ENCODE results near the gene ELK3. TPM values are rescaled to one million over a fixed set of nuclear protein-coding genes. Genes with fewer than 3 reads are reported as not detected.

Gene ELK3
- total RNA-seq, 1 experiment from 2014 or later = 9.4 TPM

DNA sequence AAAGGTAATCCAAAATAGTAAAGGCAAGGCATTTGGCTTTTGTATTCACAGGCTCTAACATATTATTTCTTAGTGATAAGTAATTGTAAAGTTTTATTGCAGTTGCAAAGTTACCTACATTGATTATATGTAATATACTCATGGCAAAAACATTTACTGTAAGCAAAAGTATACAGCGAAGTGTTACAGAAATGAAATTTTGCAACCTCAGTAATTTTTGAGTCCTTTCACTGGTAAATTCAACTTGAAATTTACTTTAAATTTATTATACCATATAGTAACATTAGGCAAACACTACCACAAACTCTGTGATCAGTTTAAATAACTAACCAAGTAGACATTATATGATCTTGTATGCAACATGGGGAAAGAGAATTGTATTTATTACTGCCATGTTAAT, 117.0 kb downstream of the ELK3 start:
- Histone ChIP-seq H3K79me1 (ENCODE audit: insufficient read depth, low read depth, low read length, poor library complexity, severe bottlenecking) (no peaks in the 10 kb centered on the region), H2BK20ac (ENCODE audit: low read depth, low read length, poor library complexity, severe bottlenecking) (no peak overlapping the region), H4K5ac (ENCODE audit: insufficient read length, low read depth, low read length) (no peak overlapping the region), H3K79me2 (ENCODE audit: insufficient read depth, low read length) (no peaks in the 10 kb centered on the region), H3K4me2 (ENCODE audit: insufficient read depth, insufficient read length, low read length) (no peak overlapping the region), H4K20me1 (ENCODE audit: control insufficient read depth, insufficient read depth, insufficient read length) (no peaks in the 10 kb centered on the region), H3K27ac (ENCODE audit: insufficient read length, low read depth, low read length) (no peak overlapping the region), H2BK12ac (ENCODE audit: insufficient read length, low read depth, low read length) (no peak overlapping the region), H2BK5ac (ENCODE audit: insufficient read length, low read length) (no peak overlapping the region), H3K4me1 (ENCODE audit: insufficient read depth, low read length) (no peaks in the 10 kb centered on the region), H3K23ac (ENCODE audit: insufficient read length, low read depth, low read length) (no peak overlapping the region), H2BK120ac (ENCODE audit: low read depth, low read length, poor library complexity, severe bottlenecking) (no peak overlapping the region), H3K18ac (ENCODE audit: insufficient read length, low read depth, low read length) (no peak overlapping the region), H3K23me2 (ENCODE audit: insufficient read length, low read depth, low read length, poor library complexity, severe bottlenecking) (peaks cover 2% of the 10 kb centered on the region), H2AK5ac (ENCODE audit: insufficient read length, low read length) (no peak overlapping the region), H3T11ph (ENCODE audit: low read length) (no peak overlapping the region), H3K14ac (ENCODE audit: insufficient read depth, low read length) (no peak overlapping the region), H3K56ac (ENCODE audit: insufficient read length, low read depth, low read length) (no peak overlapping the region), H3K27me3 (ENCODE audit: insufficient read depth, low read length) (no peaks in the 10 kb centered on the region), H4K91ac (ENCODE audit: insufficient read length, low read depth, low read length) (no peak overlapping the region), H3K4ac (ENCODE audit: low read depth, low read length) (no peak overlapping the region), H3K9ac (ENCODE audit: extremely low read depth, insufficient read length, low read length) (no peak overlapping the region), H3K9me3 (ENCODE audit: control insufficient read depth, low read depth, low read length) (no peaks in the 10 kb centered on the region), H2AFZ (ENCODE audit: low read length) (no peak overlapping the region), H4K8ac (replicated peaks; ENCODE audit: insufficient read length, low read depth, low read length) (no peak overlapping the region), H2BK15ac (ENCODE audit: low read depth, low read length) (no peak overlapping the region)
- no peak for TF ChIP-seq CTCF (conservative IDR thresholded peaks at IDR 0.05)
- DNase-seq = no peak
- H3K4me3 Mint-ChIP-seq = no peak overlapping the region
- WGBS (ENCODE audit: extremely low coverage, insufficient read length, low lambda C conversion rate) = no CpG with 5 or more reads among the region's 1 CpG
- H3K4me1 Mint-ChIP-seq = peaks cover 7 to 8% of the 10 kb centered on the region in 2 experiments; a peak in 3 of 4 replicates
- H3K9me3 Mint-ChIP-seq = no peaks in the 10 kb centered on the region
- no peak overlapping the region for H3K27ac Mint-ChIP-seq
- peaks cover 0 to 4% (median 0%) of the 10 kb centered on the region in 3 experiments; a peak in 3 of 7 replicates for H3K36me3 Mint-ChIP-seq (ENCODE audit: insufficient read depth in 1 of 3, low read depth in 3 of 3)
- H3K27me3 Mint-ChIP-seq (ENCODE audit: low read depth) = no peaks in the 10 kb centered on the region

Data from H9 (cell line).